ENCODE results near the gene NAPB.
"Not testable (repeated sequence)": the region's sequence is repeated elsewhere in the genome, so short reads cannot be mapped to it uniquely, and the experiment has no call there.

Gene NAPB

GRCh38 chr20:23420943-23421931 is at the start of gene NAPB:
Gene NAPB (minus strand): TSS chr20:23421488. CDS start chr20:23421402, 86 bp downstream.
- peak; percentile 79 for DNase-seq (ENCODE audit: low read depth, low spot score)

GRCh38 chr20:23466961-23467360 is 45.7 kb upstream of the NAPB start:
- DNase-seq (ENCODE audit: low read depth, low spot score) = not testable (repeated sequence)

- DNase-seq (ENCODE audit: low read depth, low spot score) = no peak
Measured at GRCh38 chr20:23461180-23461579, 39.9 kb upstream of the NAPB start.

GRCh38 chr20:23459461-23460150 is 38.3 kb upstream of the NAPB start:
- no peak for DNase-seq (ENCODE audit: low read depth, low spot score)

- DNase-seq (ENCODE audit: low read depth, low spot score) = no peak
Measured at GRCh38 chr20:23456873-23457272, 35.6 kb upstream of the NAPB start.

GRCh38 chr20:23456409-23456808 is 35.1 kb upstream of the NAPB start:
- no peak for DNase-seq (ENCODE audit: low read depth, low spot score)

- no peak for DNase-seq (ENCODE audit: low read depth, low spot score)
Measured at GRCh38 chr20:23455639-23456038, 34.4 kb upstream of the NAPB start.

GRCh38 chr20:23454816-23455215 is 33.5 kb upstream of the NAPB start:
- no peak for DNase-seq (ENCODE audit: low read depth, low spot score)

- no peak for DNase-seq (ENCODE audit: low read depth, low spot score)
Measured at GRCh38 chr20:23453549-23454543, 32.6 kb upstream of the NAPB start.

GRCh38 chr20:23452776-23453175 is 31.5 kb upstream of the NAPB start, which contains the start of gene CST11:
Gene CST11 (minus strand): TSS chr20:23452876. CDS start chr20:23452811, 65 bp downstream.
- no peak for DNase-seq (ENCODE audit: low read depth, low spot score)

GRCh38 chr20:23451956-23452487 is 30.7 kb upstream of the NAPB start:
- DNase-seq (ENCODE audit: low read depth, low spot score) = no peak

- DNase-seq (ENCODE audit: low read depth, low spot score) = no peak
Measured at GRCh38 chr20:23450877-23451276, 29.6 kb upstream of the NAPB start.

GRCh38 chr20:23449421-23449820 is 28.1 kb upstream of the NAPB start:
- DNase-seq (ENCODE audit: low read depth, low spot score) = no peak

- no peak for DNase-seq (ENCODE audit: low read depth, low spot score)
Measured at GRCh38 chr20:23448167-23448566, 26.9 kb upstream of the NAPB start.

GRCh38 chr20:23446505-23446904 is 25.2 kb upstream of the NAPB start:
- DNase-seq (ENCODE audit: low read depth, low spot score) = peak; percentile 30

GRCh38 chr20:23445596-23446217 is 24.4 kb upstream of the NAPB start:
- no peak for DNase-seq (ENCODE audit: low read depth, low spot score)

- DNase-seq (ENCODE audit: low read depth, low spot score) = no peak
Measured at GRCh38 chr20:23444859-23445258, 23.6 kb upstream of the NAPB start.

GRCh38 chr20:23442436-23442835 is 21.1 kb upstream of the NAPB start:
- no peak for DNase-seq (ENCODE audit: low read depth, low spot score)

- DNase-seq (ENCODE audit: low read depth, low spot score) = peak; percentile 75
Measured at GRCh38 chr20:23441850-23442313, 20.6 kb upstream of the NAPB start.

GRCh38 chr20:23440004-23440403 is 18.7 kb upstream of the NAPB start:
- no peak for DNase-seq (ENCODE audit: low read depth, low spot score)
